Vagina (tissue), 2 donors: ENCODE results near the gene EPC1. TPM values are rescaled to one million over a fixed set of nuclear protein-coding genes. Genes with fewer than 3 reads are reported as not detected.
A peak's percentile ranks its signal among the peaks of the same experiment; 100 is the strongest.

Source experiments
- DNase-seq, 2 donors: peaks; one replicate each; pipeline ENCODE4 v3.0.0-alpha.2; 2017; ENCODE audit errors: extremely low spot score in 2 of 2
- H3K27ac ChIP-seq: fragments of 200-600 bp; sonication (generic); one replicate; pipeline ENCODE4 v1.5.1; 2019
- H3K27me3 ChIP-seq: fragments of 200-600 bp; sonication (generic); one replicate; pipeline ENCODE4 v1.5.1; 2019
- H3K36me3 ChIP-seq, 2 donors: fragments of 200-600 bp; sonication (generic); one replicate each; pipeline ENCODE4 v1.5.1; 2017 to 2019
- H3K4me1 ChIP-seq: fragments of 200-600 bp; sonication (generic); one replicate; pipeline ENCODE4 v1.5.1; 2019
- H3K4me3 ChIP-seq, 2 donors: fragments of 200-600 bp; sonication (generic); 1 replicate in 1 of 2; 2 replicates in 1 of 2; pipeline ENCODE4 v1.5.1; 2016 to 2019
- H3K9me3 ChIP-seq: fragments of 200-600 bp; sonication (generic); one replicate; pipeline ENCODE4 v1.5.1; 2019
- POLR2A ChIP-seq, 2 donors: fragments of 450-650 bp; IDR thresholded peaks; one replicate each; pipeline ENCODE4 v1.6.1; 2017; ENCODE audit warnings: antibody characterized with exemption in 2 of 2, mild to moderate bottlenecking in 2 of 2, moderate library complexity in 2 of 2
- POLR2AphosphoS5 ChIP-seq, 2 donors: sonication (generic); formaldehyde crosslinking; IDR thresholded peaks; one replicate each; pipeline ENCODE4 v1.9.0; 2017; ENCODE audit warnings: antibody characterized with exemption in 2 of 2, mild to moderate bottlenecking in 2 of 2, low read depth in 1 of 2; ENCODE audit not compliant: insufficient read depth in 1 of 2
- intact Hi-C: fragments of 100-400 bp; cut with DNase I; formaldehyde crosslinking; loops from one replicate; pipeline ENCODE4 v1.15.1; 2023
- total RNA-seq: library from RNA; depleted of rRNA; stranded (reverse); fragments of >200 nt; gene quantifications from one replicate; pipeline ENCODE4 v1.2.3, GENCODE V29; 2016
- TF ChIP-seq, protein P1 (sequence below), 3 experiments: fragments of 450-650 bp in 2 of 3; fragments of 200-600 bp in 1 of 3; sonication (generic) in 1 of 3; IDR thresholded peaks; one replicate each; pipeline ENCODE4 v1.5.1; 2017 to 2019; ENCODE audit warnings: antibody characterized with exemption in 3 of 3, mild to moderate bottlenecking in 2 of 3, moderate library complexity in 2 of 3

The EPC1 gene
- total RNA-seq, 1 donor from 2014 or later, result 54.5 TPM

DNA sequence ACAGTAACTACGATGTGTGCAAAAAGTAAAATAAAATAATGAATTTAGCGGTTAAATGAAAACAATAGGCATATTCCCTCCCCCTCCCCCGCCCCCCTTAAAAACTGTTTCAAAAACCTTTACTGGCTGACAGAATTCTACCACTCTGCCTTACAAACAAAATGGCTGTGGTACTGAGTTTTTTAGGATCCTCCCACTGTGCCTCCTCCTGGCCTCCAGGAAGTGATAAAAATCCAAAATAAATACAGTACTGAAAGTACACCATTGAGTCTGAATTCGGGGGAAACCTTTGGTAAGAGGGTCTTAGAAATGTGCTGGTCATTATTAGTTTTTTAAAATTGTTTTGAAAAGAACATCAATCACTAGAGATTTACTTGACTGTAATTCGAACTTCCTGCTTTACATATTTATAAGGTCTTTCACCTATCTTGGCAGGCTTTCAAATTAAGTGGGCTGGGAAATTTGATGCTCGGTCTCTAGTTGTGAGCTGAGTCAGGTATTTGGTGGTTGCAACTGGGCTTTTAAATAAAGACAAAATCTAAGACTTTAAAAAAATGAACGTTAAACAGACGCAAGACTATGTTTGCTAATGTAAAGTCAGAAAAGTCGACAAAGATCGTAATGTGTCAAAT, 32.5 kb upstream of the EPC1 start:
- TF ChIP-seq POLR2AphosphoS5 (IDR thresholded peaks at IDR 0.05; ENCODE audit: insufficient read depth in 1 of 2, low read depth in 1 of 2), result no peak
- TF ChIP-seq, protein P1, sequence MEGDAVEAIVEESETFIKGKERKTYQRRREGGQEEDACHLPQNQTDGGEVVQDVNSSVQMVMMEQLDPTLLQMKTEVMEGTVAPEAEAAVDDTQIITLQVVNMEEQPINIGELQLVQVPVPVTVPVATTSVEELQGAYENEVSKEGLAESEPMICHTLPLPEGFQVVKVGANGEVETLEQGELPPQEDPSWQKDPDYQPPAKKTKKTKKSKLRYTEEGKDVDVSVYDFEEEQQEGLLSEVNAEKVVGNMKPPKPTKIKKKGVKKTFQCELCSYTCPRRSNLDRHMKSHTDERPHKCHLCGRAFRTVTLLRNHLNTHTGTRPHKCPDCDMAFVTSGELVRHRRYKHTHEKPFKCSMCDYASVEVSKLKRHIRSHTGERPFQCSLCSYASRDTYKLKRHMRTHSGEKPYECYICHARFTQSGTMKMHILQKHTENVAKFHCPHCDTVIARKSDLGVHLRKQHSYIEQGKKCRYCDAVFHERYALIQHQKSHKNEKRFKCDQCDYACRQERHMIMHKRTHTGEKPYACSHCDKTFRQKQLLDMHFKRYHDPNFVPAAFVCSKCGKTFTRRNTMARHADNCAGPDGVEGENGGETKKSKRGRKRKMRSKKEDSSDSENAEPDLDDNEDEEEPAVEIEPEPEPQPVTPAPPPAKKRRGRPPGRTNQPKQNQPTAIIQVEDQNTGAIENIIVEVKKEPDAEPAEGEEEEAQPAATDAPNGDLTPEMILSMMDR (IDR thresholded peaks at IDR 0.05), result no peak
- no peak for TF ChIP-seq POLR2A (IDR thresholded peaks at IDR 0.05)
- peak overlapping the region; percentile 60 to 72 for H3K4me3 ChIP-seq
- no peaks in the 10 kb centered on the region for H3K27me3 ChIP-seq
- no peak for DNase-seq
- peak overlapping the region; percentile 84 for H3K27ac ChIP-seq
- H3K9me3 ChIP-seq, result no peaks in the 10 kb centered on the region
- intact Hi-C loops, result loop anchor here (10.0 kb wide), 1 partner anchor 325 kb away; the partner anchor contains the start of gene KIF5B
- H3K36me3 ChIP-seq, result no peaks in the 10 kb centered on the region
- H3K4me1 ChIP-seq, result peaks cover 12% of the 10 kb centered on the region

DNA sequence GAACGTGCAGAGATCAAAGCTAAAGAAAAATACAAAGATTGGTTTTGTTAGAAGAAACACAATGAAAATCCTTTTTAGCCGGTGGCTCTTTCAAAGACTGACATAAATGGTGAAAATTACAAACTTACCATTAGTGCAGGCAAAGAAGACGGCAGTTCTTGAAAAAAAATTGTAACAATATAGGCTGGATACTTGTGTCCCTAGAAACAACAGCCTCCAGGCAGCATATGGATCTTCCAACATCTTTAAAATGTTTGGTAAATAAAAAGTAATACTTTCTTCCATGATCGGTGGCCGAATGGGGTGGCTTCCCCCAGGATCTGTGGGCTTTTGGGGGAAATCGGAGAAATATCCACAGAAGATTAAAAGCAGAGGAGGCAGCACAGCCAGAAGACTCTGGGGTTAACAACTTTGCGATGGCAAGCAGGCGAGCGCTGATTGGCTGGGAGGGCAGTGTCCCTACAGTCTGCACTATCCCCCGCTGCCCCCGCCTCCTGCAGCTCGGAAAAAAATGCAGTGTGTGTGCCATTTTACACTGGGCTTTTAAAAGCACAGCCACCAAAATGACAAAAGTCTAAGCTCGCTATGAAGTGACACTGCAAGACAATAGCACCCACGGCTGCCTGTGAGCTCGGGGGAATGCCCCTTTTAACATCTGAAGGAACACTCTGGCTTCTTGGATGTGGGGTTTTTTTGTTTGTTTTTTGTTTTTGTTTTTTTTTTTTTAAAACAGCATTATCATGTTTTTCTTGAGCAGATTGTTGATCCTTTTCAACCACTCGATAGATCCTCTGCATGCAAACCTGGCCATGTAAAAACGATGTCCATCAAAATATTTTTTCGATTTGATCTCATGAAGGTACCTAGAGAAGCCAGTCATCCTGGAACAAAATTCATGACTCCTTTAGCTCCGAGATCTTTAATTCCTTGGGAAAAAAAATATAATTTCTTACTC, 31.7 kb upstream of the EPC1 start:
- H3K9me3 ChIP-seq, result no peaks in the 10 kb centered on the region
- no peaks in the 10 kb centered on the region for H3K36me3 ChIP-seq
- H3K4me1 ChIP-seq, result peaks cover 16% of the 10 kb centered on the region
- DNase-seq, result peak in 1 of 2 donors; percentile 95
- H3K27ac ChIP-seq, result peak overlapping the region; percentile 84
- TF ChIP-seq POLR2AphosphoS5 (IDR thresholded peaks at IDR 0.05; ENCODE audit: insufficient read depth in 1 of 2, low read depth in 1 of 2), result peak; percentile 62 to 78
- TF ChIP-seq, protein P1 (IDR thresholded peaks at IDR 0.05), result no peak
- peak overlapping the region; percentile 60 to 72 for H3K4me3 ChIP-seq
- intact Hi-C loops, result loop anchor here (10.0 kb wide), 1 partner anchor 324 kb away; the partner anchor contains the start of gene KIF5B
- H3K27me3 ChIP-seq, result no peaks in the 10 kb centered on the region

DNA sequence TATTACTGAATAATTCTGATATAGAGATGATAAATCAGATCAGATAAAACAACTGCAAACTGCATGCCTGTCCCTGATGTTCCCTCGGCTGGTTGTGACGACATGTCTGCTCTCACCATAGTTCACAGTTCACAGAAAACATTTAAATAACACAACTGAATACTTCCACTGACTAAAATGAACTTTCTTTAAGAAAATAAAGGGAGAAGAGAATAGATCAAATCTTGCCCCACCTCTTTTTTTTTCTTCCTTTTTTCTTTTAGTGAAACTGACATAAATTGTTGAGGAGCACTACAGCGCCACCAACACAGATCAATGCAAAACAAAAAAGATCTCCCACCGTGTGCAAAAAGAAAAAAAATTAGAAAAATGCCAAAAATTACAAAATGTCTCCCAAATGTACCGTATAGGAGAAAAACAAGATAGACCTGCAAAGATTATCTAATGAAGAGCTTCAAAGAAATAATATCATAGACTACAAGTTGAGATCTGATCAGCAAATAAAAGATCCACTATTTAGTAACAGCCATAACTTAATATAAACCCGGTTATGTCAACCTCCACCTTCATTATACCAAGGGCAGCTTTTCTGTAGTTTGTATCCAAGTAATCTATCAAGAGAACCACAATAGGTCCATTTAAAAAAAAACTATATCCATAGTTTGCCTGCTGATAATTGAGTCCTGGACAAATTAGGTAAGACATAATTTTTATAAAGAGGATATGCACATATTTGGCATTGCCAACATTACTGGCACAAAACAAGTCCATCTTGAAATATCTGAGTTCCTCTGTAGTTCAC, 30.7 kb upstream of the EPC1 start:
- Histone ChIP-seq H3K9me3 (no peaks in the 10 kb centered on the region), H3K4me3 (peak overlapping the region; percentile 60 to 72), H3K36me3 (no peaks in the 10 kb centered on the region), H3K27me3 (no peaks in the 10 kb centered on the region), H3K4me1 (peaks cover 22% of the 10 kb centered on the region), H3K27ac (peak overlapping the region; percentile 84)
- no peak for DNase-seq
- TF ChIP-seq, protein P1 (IDR thresholded peaks at IDR 0.05), result peak in 1 of 3 experiments; percentile 29
- TF ChIP-seq POLR2A (IDR thresholded peaks at IDR 0.05) (no peak), POLR2AphosphoS5 (IDR thresholded peaks at IDR 0.05; ENCODE audit: insufficient read depth in 1 of 2, low read depth in 1 of 2) (peak in 1 of 2 donors; percentile 47)
- intact Hi-C loops, result loop anchor here (10.0 kb wide), 1 partner anchor 323 kb away; the partner anchor contains the start of gene KIF5B

DNA sequence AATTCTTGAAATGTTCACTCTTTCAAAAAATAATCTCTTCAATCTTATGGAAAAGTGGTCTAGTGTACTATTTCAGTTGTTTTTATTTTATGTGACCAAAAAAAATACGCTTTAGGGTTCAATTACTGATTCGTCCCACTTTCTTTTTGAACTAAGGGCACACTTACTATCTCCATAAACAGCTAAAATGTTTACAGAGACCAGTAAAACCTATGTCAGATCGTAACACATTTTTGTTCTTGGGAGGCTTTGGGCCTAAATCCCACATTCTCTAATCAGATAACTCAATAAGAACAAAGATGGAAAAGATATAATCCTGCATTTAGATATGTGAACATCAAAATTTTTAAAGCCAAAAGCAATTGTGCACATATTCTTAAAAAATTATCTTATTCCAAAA, 29.8 kb upstream of the EPC1 start:
- H3K9me3 ChIP-seq, result no peaks in the 10 kb centered on the region
- H3K4me3 ChIP-seq, result peak overlapping the region; percentile 60 to 72
- no peaks in the 10 kb centered on the region for H3K27me3 ChIP-seq
- peak overlapping the region; percentile 84 for H3K27ac ChIP-seq
- peaks cover 26% of the 10 kb centered on the region for H3K4me1 ChIP-seq
- no peaks in the 10 kb centered on the region for H3K36me3 ChIP-seq
- intact Hi-C loops, result loop anchor here (10.0 kb wide), 1 partner anchor 322 kb away; the partner anchor contains the start of gene KIF5B
- DNase-seq, result no peak
- TF ChIP-seq, protein P1 (IDR thresholded peaks at IDR 0.05), result no peak
- no peak for TF ChIP-seq POLR2AphosphoS5 (IDR thresholded peaks at IDR 0.05; ENCODE audit: insufficient read depth in 1 of 2, low read depth in 1 of 2)
- TF ChIP-seq POLR2A (IDR thresholded peaks at IDR 0.05), result no peak
